Measurements from ENCODE around the gene GRM7. TPM values are rescaled to one million over a fixed set of nuclear protein-coding genes. Genes with fewer than 3 reads are reported as not detected.

Gene GRM7
- total RNA-seq, 1 experiment from 2014 or later = 0.28 TPM

GRCh38 chr3:7585052-7585451, 724.1 kb downstream of the GRM7 start:
- H2AK5ac ChIP-seq (ENCODE audit: insufficient read length, low read length) = no peak overlapping the region
- no peak overlapping the region for H2BK12ac ChIP-seq (ENCODE audit: insufficient read length, low read depth, low read length)
- H3K27ac Mint-ChIP-seq = no peak overlapping the region
- H3T11ph ChIP-seq (ENCODE audit: low read length) = no peak overlapping the region
- no peak overlapping the region for H2BK120ac ChIP-seq (ENCODE audit: low read depth, low read length, poor library complexity, severe bottlenecking)
- H2BK15ac ChIP-seq (ENCODE audit: low read depth, low read length) = no peak overlapping the region
- H3K79me1 ChIP-seq (ENCODE audit: insufficient read depth, low read depth, low read length, poor library complexity, severe bottlenecking) = no peaks in the 10 kb centered on the region
- H3K27ac ChIP-seq (ENCODE audit: insufficient read length, low read depth, low read length) = no peak overlapping the region
- no peak overlapping the region for H4K5ac ChIP-seq (ENCODE audit: insufficient read length, low read depth, low read length)
- H3K9me3 ChIP-seq (ENCODE audit: control insufficient read depth, low read depth, low read length) = no peaks in the 10 kb centered on the region
- TF ChIP-seq CTCF (conservative IDR thresholded peaks at IDR 0.05) = no peak
- H3K18ac ChIP-seq (ENCODE audit: insufficient read length, low read depth, low read length) = no peak overlapping the region
- H3K23ac ChIP-seq (ENCODE audit: insufficient read length, low read depth, low read length) = no peak overlapping the region
- H3K4me3 Mint-ChIP-seq = no peak overlapping the region
- H3K4me1 ChIP-seq (ENCODE audit: insufficient read depth, low read length) = no peaks in the 10 kb centered on the region
- no peak overlapping the region for H2AFZ ChIP-seq (ENCODE audit: low read length)
- H4K8ac ChIP-seq (replicated peaks; ENCODE audit: insufficient read length, low read depth, low read length) = no peak overlapping the region
- H3K79me2 ChIP-seq (ENCODE audit: insufficient read depth, low read length) = no peaks in the 10 kb centered on the region
- no CpG with 5 or more reads among the region's 3 CpGs for WGBS (ENCODE audit: extremely low coverage, insufficient read length, low lambda C conversion rate)
- no peak overlapping the region for H3K14ac ChIP-seq (ENCODE audit: insufficient read depth, low read length)
- H3K9me3 Mint-ChIP-seq = no peaks in the 10 kb centered on the region; a peak in 1 of 5 replicates
- H3K36me3 Mint-ChIP-seq (ENCODE audit: insufficient read depth in 1 of 3, low read depth in 3 of 3) = no peaks in the 10 kb centered on the region
- no peak overlapping the region for H2BK5ac ChIP-seq (ENCODE audit: insufficient read length, low read length)
- H4K20me1 ChIP-seq (ENCODE audit: control insufficient read depth, insufficient read depth, insufficient read length) = no peaks in the 10 kb centered on the region
- H3K4me2 ChIP-seq (ENCODE audit: insufficient read depth, insufficient read length, low read length) = no peak overlapping the region
- H3K27me3 ChIP-seq (ENCODE audit: insufficient read depth, low read length) = no peaks in the 10 kb centered on the region
- no peaks in the 10 kb centered on the region for H3K27me3 Mint-ChIP-seq (ENCODE audit: low read depth)
- H4K91ac ChIP-seq (ENCODE audit: insufficient read length, low read depth, low read length) = no peak overlapping the region
- no peak for DNase-seq
- no peak overlapping the region for H3K9ac ChIP-seq (ENCODE audit: extremely low read depth, insufficient read length, low read length)
- no peak overlapping the region for H3K4ac ChIP-seq (ENCODE audit: low read depth, low read length)
- H3K4me1 Mint-ChIP-seq = peaks cover 2% of the 10 kb centered on the region in 2 experiments; a peak in 1 of 4 replicates
- H2BK20ac ChIP-seq (ENCODE audit: low read depth, low read length, poor library complexity, severe bottlenecking) = no peak overlapping the region
- H3K23me2 ChIP-seq (ENCODE audit: insufficient read length, low read depth, low read length, poor library complexity, severe bottlenecking) = no peaks in the 10 kb centered on the region
- no peak overlapping the region for H3K56ac ChIP-seq (ENCODE audit: insufficient read length, low read depth, low read length)
